Transverse colon (tissue), 4 donors: ENCODE data around the gene PNCK. TPM values are rescaled to one million over a fixed set of nuclear protein-coding genes. Genes with fewer than 3 reads are reported as not detected.

Experiments
- DNase-seq: peaks from one replicate; pipeline ENCODE4 v3.0.0-alpha.2; 2019
- H3K27ac ChIP-seq, 4 donors: fragments of 200-600 bp; sonication (generic); 2 replicates each; pipeline ENCODE4 v1.5.1; 2016 to 2018; ENCODE audit warnings: inconsistent platforms in 4 of 4
- H3K27me3 ChIP-seq: fragments of 200-600 bp; sonication (generic); 2 replicates; pipeline ENCODE4 v1.5.1; 2017; ENCODE audit warnings: inconsistent platforms
- H3K36me3 ChIP-seq, 4 donors: fragments of 200-600 bp; sonication (generic); 2 replicates each; pipeline ENCODE4 v1.5.1; 2017 to 2019; ENCODE audit warnings: inconsistent platforms in 4 of 4
- H3K4me1 ChIP-seq, 4 donors: fragments of 200-600 bp; sonication (generic); 2 replicates each; pipeline ENCODE4 v1.5.1; 2017 to 2020; ENCODE audit warnings: inconsistent platforms in 4 of 4
- H3K4me3 ChIP-seq, 4 donors: fragments of 200-600 bp; sonication (generic); 1 replicate in 1 of 4; 2 replicates in 3 of 4; pipeline versions ENCODE4 v1.5.1 to v1.6.1; 2017 to 2019; ENCODE audit warnings: inconsistent platforms in 4 of 4
- H3K9me3 ChIP-seq, 2 donors: fragments of 200-600 bp; sonication (generic); 2 replicates each; pipeline ENCODE4 v1.5.1; 2017 to 2019; ENCODE audit warnings: inconsistent platforms in 2 of 2
- CTCF ChIP-seq, 5 experiments: fragments of 200-600 bp in 3 of 5; fragments of 450-650 bp in 2 of 5; sonication (generic) in 3 of 5; IDR thresholded peaks; 1 replicate in 2 of 5; 2 replicates in 3 of 5; pipeline ENCODE4 v1.5.1; 2016 to 2017; ENCODE audit warnings: antibody characterized with exemption in 5 of 5, inconsistent platforms in 3 of 5, mild to moderate bottlenecking in 2 of 5, moderate library complexity in 1 of 5
- EP300 ChIP-seq: sonication (generic); formaldehyde crosslinking; IDR thresholded peaks from one replicate; pipeline ENCODE4 v1.6.1; 2017; ENCODE audit warnings: antibody characterized with exemption, low read depth
- POLR2A ChIP-seq: fragments of 450-650 bp; IDR thresholded peaks from one replicate; pipeline ENCODE4 v1.6.1; 2016; ENCODE audit warnings: antibody characterized with exemption, mild to moderate bottlenecking, moderate library complexity
- POLR2AphosphoS5 ChIP-seq, 3 donors: sonication (generic); formaldehyde crosslinking; IDR thresholded peaks; one replicate each; pipeline ENCODE4 v1.6.1; 2016; ENCODE audit warnings: antibody characterized with exemption in 3 of 3
- WGBS, 2 donors: methylation state at CpG; one replicate each; pipeline ENCODE4 v1.1.5; 2018; ENCODE audit warnings: low coverage in 1 of 2; 5-methylcytosine and 5-hydroxymethylcytosine counted together
- in situ Hi-C, 4 donors: fragments of 200-750 bp; cut with MboI; loops; one replicate each; pipeline versions ENCODE4 v1.15.0 to v1.15.1; 2017; ENCODE audit warnings: low sequenced_read_pairs in 3 of 4, low pct_ligation_motif_present in 1 of 4, low pct_unique_long_range_greater_than_20kb in 1 of 4
- intact Hi-C: fragments of 100-400 bp; cut with DNase I; formaldehyde crosslinking; loops from one replicate; pipeline ENCODE4 v1.15.1; 2023; ENCODE audit warnings: low total_unique reads
- total RNA-seq, 4 donors: library from RNA; depleted of rRNA; stranded (reverse); fragments of >200 nt; gene quantifications; one replicate each; pipeline ENCODE4 v1.1.0, GENCODE V29; 2016

Gene PNCK
- total RNA-seq, 4 donors from 2014 or later: 6.5 to 74.4 (median 7.9) TPM; not detected in 1

- TF ChIP-seq POLR2A (no peak), EP300 (no peak), CTCF (IDR thresholded peaks at IDR 0.05) (no peak), POLR2AphosphoS5 (IDR thresholded peaks at IDR 0.05) (no peak)
- Histone ChIP-seq H3K27ac (peak overlapping the region; percentile 64 to 87 (median 80)), H3K4me3 (no peak overlapping the region), H3K4me1 (peaks cover 6 to 52% (median 31%) of the 10 kb centered on the region in 4 donors), H3K9me3 (no peaks in the 10 kb centered on the region), H3K36me3 (no peaks in the 10 kb centered on the region), H3K27me3 (no peaks in the 10 kb centered on the region)
- WGBS, 2 donors: 59% methylated on average over 14 of the region's 16 CpGs; no CpG with 5 or more reads in 1 of the 2 donors
- DNase-seq: peak; percentile 73
- intact Hi-C loops (no loop called here), in situ Hi-C loops (no loop called here)
Observed at GRCh38 chrX:153703036-153703370, 29.4 kb upstream of the PNCK start.

GRCh38 chrX:153702336-153703035 is 28.9 kb upstream of the PNCK start:
- peaks cover 6 to 52% (median 31%) of the 10 kb centered on the region in 4 donors for H3K4me1 ChIP-seq
- H3K9me3 ChIP-seq: no peaks in the 10 kb centered on the region
- H3K4me3 ChIP-seq: no peak overlapping the region
- H3K36me3 ChIP-seq: no peaks in the 10 kb centered on the region
- H3K27ac ChIP-seq: peak overlapping the region; percentile 64 to 87 (median 80)
- TF ChIP-seq CTCF (IDR thresholded peaks at IDR 0.05): no peak
- no peak for TF ChIP-seq EP300
- no peak for TF ChIP-seq POLR2A
- 74% methylated on average over 22 of the region's 23 CpGs; no CpG with 5 or more reads in 1 of the 2 donors for whole genome bisulfite sequencing, 2 donors
- intact Hi-C loops: no loop called here
- no peak for DNase-seq
- H3K27me3 ChIP-seq: no peaks in the 10 kb centered on the region
- in situ Hi-C loops: no loop called here

- H3K9me3 ChIP-seq: no peaks in the 10 kb centered on the region
- 86% methylated on average over 12 of the region's 12 CpGs; no CpG with 5 or more reads in 1 of the 2 donors for WGBS, 2 donors
- in situ Hi-C loops (no loop called here), intact Hi-C loops (no loop called here)
- no peak overlapping the region for H3K4me3 ChIP-seq
- no peak for TF ChIP-seq CTCF (IDR thresholded peaks at IDR 0.05)
- TF ChIP-seq POLR2A: no peak
- no peak for TF ChIP-seq EP300
- TF ChIP-seq POLR2AphosphoS5 (IDR thresholded peaks at IDR 0.05): no peak
- H3K36me3 ChIP-seq: no peaks in the 10 kb centered on the region
- DNase-seq: no peak
- H3K27ac ChIP-seq: peak overlapping the region; percentile 72 to 88 (median 87)
- no peaks in the 10 kb centered on the region for H3K27me3 ChIP-seq
- peaks cover 6 to 52% (median 31%) of the 10 kb centered on the region in 4 donors for H3K4me1 ChIP-seq
Observed at GRCh38 chrX:153701706-153702105, 28.1 kb upstream of the PNCK start.

- no peak for DNase-seq
- in situ Hi-C loops (no loop called here), intact Hi-C loops (no loop called here)
- Histone ChIP-seq H3K9me3 (no peaks in the 10 kb centered on the region), H3K27me3 (no peaks in the 10 kb centered on the region), H3K4me3 (no peak overlapping the region), H3K27ac (peak overlapping the region; percentile 86 to 88 (median 87)), H3K36me3 (no peaks in the 10 kb centered on the region), H3K4me1 (peaks cover 6 to 52% (median 31%) of the 10 kb centered on the region in 4 donors)
- WGBS, 2 donors: 75% methylated on average over 6 of the region's 6 CpGs; no CpG with 5 or more reads in 1 of the 2 donors
- TF ChIP-seq CTCF (IDR thresholded peaks at IDR 0.05) (no peak), POLR2AphosphoS5 (IDR thresholded peaks at IDR 0.05) (no peak), POLR2A (no peak), EP300 (no peak)
Observed at GRCh38 chrX:153700967-153701366, 27.4 kb upstream of the PNCK start.
